ENCODE data around the gene TMEM117.

TMEM117 gene

GRCh38 chr12:44331269-44331668, 495.4 kb downstream of the TMEM117 start:
- Mint-ChIP-seq H3K36me3 (no peaks in the 10 kb centered on the region), H3K27ac (no peak overlapping the region), H3K9me3 (peaks cover 8% of the 10 kb centered on the region), H3K4me3 (no peak overlapping the region), H3K4me1 (no peaks in the 10 kb centered on the region), H3K27me3 (no peaks in the 10 kb centered on the region)
- no peak for DNase-seq
- CTCF ChIA-PET, result no interaction called here

GRCh38 chr12:44334347-44334746, 498.5 kb downstream of the TMEM117 start:
- Mint-ChIP-seq H3K27me3 (no peaks in the 10 kb centered on the region), H3K36me3 (no peaks in the 10 kb centered on the region), H3K9me3 (peaks cover 8% of the 10 kb centered on the region), H3K27ac (no peak overlapping the region), H3K4me1 (no peaks in the 10 kb centered on the region), H3K4me3 (no peak overlapping the region)
- CTCF ChIA-PET, result no interaction called here
- DNase-seq, result no peak

DNA sequence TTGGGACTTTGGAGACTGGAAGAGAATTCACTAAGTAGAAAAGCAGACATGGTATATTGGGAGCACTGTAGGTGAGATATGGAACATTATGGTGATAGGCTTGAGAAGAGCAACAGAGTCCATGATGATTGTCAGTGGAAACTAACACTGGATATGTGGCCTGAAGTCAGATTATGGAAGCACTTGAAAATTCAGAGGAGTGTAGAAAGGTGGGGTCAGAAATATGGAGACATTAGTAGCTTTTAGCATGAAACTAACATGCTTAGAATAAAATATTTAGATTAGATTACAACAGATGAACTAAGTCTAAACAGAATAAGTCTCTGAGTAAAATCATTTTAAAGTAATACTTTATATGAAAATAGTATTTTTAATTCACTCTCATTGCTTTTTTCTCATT, 499.1 kb downstream of the TMEM117 start:
- no peak overlapping the region for H3K27ac Mint-ChIP-seq
- no peak overlapping the region for H3K4me3 Mint-ChIP-seq
- CTCF ChIA-PET, result no interaction called here
- H3K4me1 Mint-ChIP-seq, result no peaks in the 10 kb centered on the region
- DNase-seq, result no peak
- no peaks in the 10 kb centered on the region for H3K36me3 Mint-ChIP-seq
- peaks cover 8% of the 10 kb centered on the region for H3K9me3 Mint-ChIP-seq
- H3K27me3 Mint-ChIP-seq, result no peaks in the 10 kb centered on the region

GRCh38 chr12:44336577-44336976, 500.7 kb downstream of the TMEM117 start:
- H3K4me1 Mint-ChIP-seq, result no peaks in the 10 kb centered on the region
- CTCF ChIA-PET, result no interaction called here
- H3K27ac Mint-ChIP-seq, result no peak overlapping the region
- H3K27me3 Mint-ChIP-seq, result no peaks in the 10 kb centered on the region
- DNase-seq, result no peak
- H3K9me3 Mint-ChIP-seq, result peaks cover 8% of the 10 kb centered on the region
- no peak overlapping the region for H3K4me3 Mint-ChIP-seq
- H3K36me3 Mint-ChIP-seq, result no peaks in the 10 kb centered on the region

GRCh38 chr12:44342371-44342770, 506.5 kb downstream of the TMEM117 start:
- Mint-ChIP-seq H3K9me3 (no peaks in the 10 kb centered on the region), H3K27me3 (no peaks in the 10 kb centered on the region), H3K4me3 (no peak overlapping the region), H3K36me3 (no peaks in the 10 kb centered on the region), H3K27ac (no peak overlapping the region), H3K4me1 (no peaks in the 10 kb centered on the region)
- DNase-seq, result no peak
- CTCF ChIA-PET, result interaction anchor here (0.6 kb wide), 1 partner anchor 30 kb away, joined by 3 read pairs; no protein-coding TSS in a partner anchor

DNA sequence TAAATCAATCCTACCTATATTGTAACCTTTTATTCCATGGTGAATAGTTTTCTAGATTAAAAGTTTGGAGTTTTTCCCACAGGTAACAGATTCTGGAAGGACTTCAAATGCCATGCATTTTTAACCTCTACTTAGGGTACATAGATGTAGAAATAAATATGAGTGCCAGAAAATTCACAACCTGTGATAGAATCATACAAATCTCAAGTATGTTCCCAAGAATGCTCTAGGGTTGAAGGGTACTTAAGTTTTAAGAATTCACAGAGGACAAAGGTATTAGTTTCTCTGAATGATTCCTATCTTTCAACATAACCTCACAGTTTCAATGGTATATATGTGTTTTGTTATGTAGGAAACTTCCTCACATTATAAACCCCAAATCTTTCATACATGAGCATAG, 511.3 kb downstream of the TMEM117 start:
- Mint-ChIP-seq H3K36me3 (no peaks in the 10 kb centered on the region), H3K4me3 (no peak overlapping the region), H3K9me3 (no peaks in the 10 kb centered on the region), H3K27me3 (no peaks in the 10 kb centered on the region), H3K4me1 (no peaks in the 10 kb centered on the region), H3K27ac (no peak overlapping the region)
- CTCF ChIA-PET, result no interaction called here
- DNase-seq, result no peak

DNA sequence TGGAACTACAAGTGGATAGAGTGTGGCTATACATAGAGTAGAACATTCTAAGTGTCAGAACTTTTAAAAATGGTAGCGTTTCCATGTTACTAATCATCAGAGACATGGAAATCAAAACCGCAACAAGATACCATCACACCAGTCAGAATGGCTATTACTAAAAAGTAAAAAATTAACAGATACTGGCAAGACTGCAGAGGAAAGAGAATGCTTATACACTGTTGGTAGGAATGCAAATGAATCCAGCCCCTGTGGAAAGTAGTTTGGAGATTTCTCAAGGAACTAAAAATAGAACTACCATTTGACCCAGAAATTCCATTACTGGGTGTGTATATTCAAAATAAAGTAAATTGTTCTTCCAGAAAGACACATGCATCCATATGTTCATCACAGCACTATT, 521.6 kb downstream of the TMEM117 start:
- Mint-ChIP-seq H3K4me1 (no peaks in the 10 kb centered on the region), H3K27ac (no peak overlapping the region), H3K27me3 (no peaks in the 10 kb centered on the region), H3K4me3 (no peak overlapping the region), H3K36me3 (no peaks in the 10 kb centered on the region), H3K9me3 (no peaks in the 10 kb centered on the region)
- CTCF ChIA-PET, result no interaction called here
- DNase-seq, result no peak

DNA sequence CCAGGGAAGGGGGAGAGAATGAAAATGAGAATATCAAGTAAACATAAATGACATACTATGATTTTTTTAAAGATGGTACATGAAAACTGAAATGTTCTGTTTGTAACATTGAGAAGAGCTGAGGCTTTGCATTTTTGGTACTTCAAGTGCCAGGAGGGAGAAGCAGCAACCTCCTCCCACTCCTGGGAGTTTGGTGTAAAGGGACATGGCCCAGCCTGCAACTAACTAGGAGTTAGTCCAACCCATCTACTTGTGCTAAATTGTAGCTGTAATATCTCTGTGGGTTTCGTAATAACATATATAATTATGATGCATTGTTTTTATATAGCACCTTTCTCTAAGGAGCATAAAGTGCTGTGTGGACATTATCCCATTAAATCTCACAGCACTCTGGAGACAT, 522.8 kb downstream of the TMEM117 start:
- Mint-ChIP-seq H3K4me3 (no peak overlapping the region), H3K9me3 (no peaks in the 10 kb centered on the region), H3K27ac (no peak overlapping the region), H3K4me1 (no peaks in the 10 kb centered on the region), H3K27me3 (no peaks in the 10 kb centered on the region), H3K36me3 (no peaks in the 10 kb centered on the region)
- CTCF ChIA-PET, result no interaction called here
- DNase-seq, result no peak

DNA sequence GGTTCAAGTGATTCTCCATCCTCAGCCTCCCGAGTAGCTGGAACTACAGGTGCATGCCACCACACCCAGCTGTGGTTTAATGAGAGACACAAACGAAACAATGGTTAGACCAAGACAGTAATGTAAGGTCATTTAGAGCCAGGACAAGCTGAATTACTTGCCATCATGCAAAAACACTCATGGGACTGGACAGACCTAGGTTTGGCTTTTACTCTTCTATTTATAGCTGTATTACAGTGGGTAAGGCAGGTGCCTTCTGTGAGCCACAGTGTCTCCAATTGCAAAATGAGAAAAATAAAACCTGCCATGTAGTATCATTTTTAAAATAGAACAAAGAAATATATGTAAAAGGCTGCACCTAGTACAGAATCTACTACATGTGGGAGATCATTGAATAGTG, 527.1 kb downstream of the TMEM117 start:
- H3K4me3 Mint-ChIP-seq, result no peak overlapping the region
- no peaks in the 10 kb centered on the region for H3K9me3 Mint-ChIP-seq
- no peaks in the 10 kb centered on the region for H3K27me3 Mint-ChIP-seq
- no peak for DNase-seq
- no peaks in the 10 kb centered on the region for H3K36me3 Mint-ChIP-seq
- H3K27ac Mint-ChIP-seq, result no peak overlapping the region
- CTCF ChIA-PET, result no interaction called here
- H3K4me1 Mint-ChIP-seq, result no peaks in the 10 kb centered on the region

DNA sequence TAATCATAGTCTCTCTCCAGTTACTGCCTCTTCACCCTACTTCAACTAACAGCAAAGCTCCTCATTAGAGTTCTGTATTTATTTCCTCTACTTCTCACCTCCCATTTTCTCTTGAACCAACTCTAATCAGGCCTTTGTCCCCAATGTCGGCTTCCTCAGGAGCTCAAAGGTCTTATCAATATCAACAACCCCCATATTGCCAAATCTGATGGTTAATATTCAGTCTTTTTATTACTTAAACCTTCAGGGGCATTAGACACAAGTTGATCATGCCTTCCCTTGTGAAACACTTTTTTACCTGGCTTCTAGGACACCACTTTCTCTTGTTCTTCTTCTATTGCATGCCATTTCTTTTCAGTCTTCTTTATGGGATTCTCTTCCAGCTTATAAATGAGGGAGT, 531.3 kb downstream of the TMEM117 start:
- Mint-ChIP-seq H3K27me3 (no peaks in the 10 kb centered on the region), H3K4me3 (no peak overlapping the region), H3K36me3 (no peaks in the 10 kb centered on the region), H3K4me1 (no peaks in the 10 kb centered on the region), H3K9me3 (no peaks in the 10 kb centered on the region), H3K27ac (no peak overlapping the region)
- CTCF ChIA-PET, result no interaction called here
- DNase-seq, result no peak

DNA sequence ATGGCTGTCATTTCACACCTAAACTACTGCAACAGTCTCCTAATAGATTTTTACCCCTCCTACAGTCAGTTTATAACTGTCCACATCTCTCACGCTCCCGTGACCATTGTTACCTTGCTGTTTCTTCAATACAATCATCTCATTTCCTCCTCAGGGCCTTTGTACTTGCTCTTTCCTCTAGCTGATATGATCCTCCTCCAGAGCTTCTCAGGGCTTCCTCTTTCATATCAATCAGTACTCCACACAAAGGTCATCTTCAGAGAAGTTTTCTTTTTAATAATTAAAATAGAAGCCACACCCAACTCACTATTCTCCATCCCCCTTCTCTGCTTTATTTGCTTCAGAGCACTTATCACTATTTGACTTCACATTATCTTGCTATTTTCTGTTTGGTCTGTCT, 532.0 kb downstream of the TMEM117 start:
- Mint-ChIP-seq H3K4me1 (no peaks in the 10 kb centered on the region), H3K27ac (no peak overlapping the region), H3K4me3 (no peak overlapping the region), H3K36me3 (no peaks in the 10 kb centered on the region), H3K9me3 (no peaks in the 10 kb centered on the region), H3K27me3 (no peaks in the 10 kb centered on the region)
- DNase-seq, result no peak
- CTCF ChIA-PET, result no interaction called here

GRCh38 chr12:44369998-44370397, 534.1 kb downstream of the TMEM117 start:
- CTCF ChIA-PET, result no interaction called here
- H3K27ac Mint-ChIP-seq, result no peak overlapping the region
- no peaks in the 10 kb centered on the region for H3K27me3 Mint-ChIP-seq
- no peaks in the 10 kb centered on the region for H3K9me3 Mint-ChIP-seq
- no peak overlapping the region for H3K4me3 Mint-ChIP-seq
- H3K36me3 Mint-ChIP-seq, result no peaks in the 10 kb centered on the region
- DNase-seq, result no peak
- no peaks in the 10 kb centered on the region for H3K4me1 Mint-ChIP-seq

DNA sequence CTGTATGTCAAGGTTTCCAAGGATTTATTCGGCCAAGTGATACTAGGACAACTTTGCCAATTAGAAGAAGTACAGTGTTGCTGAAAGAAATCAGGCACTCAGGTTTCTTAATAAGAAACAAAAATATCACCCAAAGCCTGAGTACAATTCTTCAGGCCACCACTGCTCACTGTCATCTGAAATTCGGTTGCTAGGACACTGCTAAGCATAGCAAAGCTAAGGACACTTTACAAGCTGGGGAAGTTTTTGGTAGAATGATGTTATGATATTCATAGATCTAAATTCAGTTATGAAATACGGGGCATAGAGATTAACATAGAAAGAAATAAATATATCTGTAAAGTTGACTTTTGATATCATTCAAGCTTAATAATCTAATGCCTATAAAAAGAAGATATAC, 535.1 kb downstream of the TMEM117 start:
- H3K27ac Mint-ChIP-seq, result no peak overlapping the region
- CTCF ChIA-PET, result no interaction called here
- H3K27me3 Mint-ChIP-seq, result no peaks in the 10 kb centered on the region
- no peaks in the 10 kb centered on the region for H3K36me3 Mint-ChIP-seq
- H3K4me1 Mint-ChIP-seq, result no peaks in the 10 kb centered on the region
- DNase-seq, result no peak
- H3K4me3 Mint-ChIP-seq, result no peak overlapping the region
- no peaks in the 10 kb centered on the region for H3K9me3 Mint-ChIP-seq

- H3K4me1 Mint-ChIP-seq, result no peaks in the 10 kb centered on the region
- no peaks in the 10 kb centered on the region for H3K27me3 Mint-ChIP-seq
- H3K36me3 Mint-ChIP-seq, result no peaks in the 10 kb centered on the region
- H3K9me3 Mint-ChIP-seq, result no peaks in the 10 kb centered on the region
- H3K4me3 Mint-ChIP-seq, result no peak overlapping the region
- H3K27ac Mint-ChIP-seq, result no peak overlapping the region
- CTCF ChIA-PET, result no interaction called here
- DNase-seq, result no peak
Observed at GRCh38 chr12:44372259-44372658, 536.4 kb downstream of the TMEM117 start.

GRCh38 chr12:44375694-44376093, 539.8 kb downstream of the TMEM117 start:
- CTCF ChIA-PET, result no interaction called here

GRCh38 chr12:44377443-44378187, 541.7 kb downstream of the TMEM117 start:
- Mint-ChIP-seq H3K27ac (no peak overlapping the region), H3K4me1 (no peaks in the 10 kb centered on the region), H3K27me3 (no peaks in the 10 kb centered on the region), H3K9me3 (no peaks in the 10 kb centered on the region), H3K36me3 (no peaks in the 10 kb centered on the region), H3K4me3 (no peak overlapping the region)
- CTCF ChIA-PET, result no interaction called here
- DNase-seq, result no peak

More at GRCh38 chr12:44375694-44376093, 539.8 kb downstream of the TMEM117 start:
- Mint-ChIP-seq H3K9me3 (no peaks in the 10 kb centered on the region), H3K36me3 (no peaks in the 10 kb centered on the region), H3K4me1 (no peaks in the 10 kb centered on the region), H3K4me3 (no peak overlapping the region), H3K27ac (no peak overlapping the region), H3K27me3 (no peaks in the 10 kb centered on the region)
- DNase-seq, result no peak
